ENCODE data around the gene GLRA1.
A peak's percentile ranks its signal among the peaks of the same experiment; 100 is the strongest.

DNA sequence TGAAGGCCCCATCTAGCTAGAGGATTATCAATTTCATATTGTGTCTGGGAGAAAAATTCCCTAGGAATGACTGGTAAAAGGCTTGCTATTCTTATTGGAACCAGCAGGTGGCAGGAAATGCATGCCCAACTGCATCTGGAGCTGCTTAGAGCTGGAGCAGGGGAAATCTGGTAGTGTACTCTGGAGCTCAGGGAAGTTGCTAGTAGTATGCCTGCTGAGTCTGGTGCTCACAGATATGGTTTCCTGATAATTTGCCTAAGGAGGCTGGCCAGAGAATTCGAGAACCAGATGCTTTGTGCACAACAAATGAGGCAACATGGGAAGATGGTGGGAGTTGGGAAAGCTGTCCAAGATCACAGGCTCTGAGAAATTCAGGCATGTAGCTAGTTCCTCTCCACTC, 99.2 kb downstream of the GLRA1 start:
- TF ChIP-seq POLR2AphosphoS5 (IDR thresholded peaks at IDR 0.05; ENCODE audit: low read depth, low read length) (no peak), CTCF (IDR thresholded peaks at IDR 0.05 in 2 of 3, conservative IDR thresholded peaks at IDR 0.05 in 1 of 3; ENCODE audit: borderline replicate concordance in 1 of 3, insufficient read depth in 1 of 3, low read depth in 2 of 3, low read length in 2 of 3) (peak; percentile 71 to 89 (median 84); a peak in 5 of 6 replicates), EGR1 (IDR thresholded peaks at IDR 0.05; ENCODE audit: low read depth) (no peak), POLR2A (IDR thresholded peaks at IDR 0.05; ENCODE audit: borderline replicate concordance, extremely low read depth, insufficient read depth, insufficient read length) (no peak), ELF1 (IDR thresholded peaks at IDR 0.05; ENCODE audit: borderline replicate concordance, low read depth) (no peak), SP1 (IDR thresholded peaks at IDR 0.05; ENCODE audit: low read depth) (no peak), ZFX (IDR thresholded peaks at IDR 0.05) (no peak), ZBTB33 (IDR thresholded peaks at IDR 0.05; ENCODE audit: extremely low read depth, insufficient replicate concordance, low read length) (no peak), REST (IDR thresholded peaks at IDR 0.05; ENCODE audit: low read depth) (no peak), SRF (IDR thresholded peaks at IDR 0.05; ENCODE audit: low read depth) (no peak)
